Pancreas (tissue), 10 donors: Measurements from ENCODE around the gene FFAR1. TPM values are rescaled to one million over a fixed set of nuclear protein-coding genes. Genes with fewer than 3 reads are reported as not detected.

Source experiments
- ATAC-seq, 4 donors: fragments of 200-7000 bp; cut with Tn5 transposase; one replicate each; pipeline versions ENCODE4 v1.8.0 to v1.9.1; 2020; ENCODE audit warnings: mild to moderate bottlenecking in 4 of 4, moderate library complexity in 4 of 4
- DNase-seq, 6 donors: peaks; one replicate each; pipeline ENCODE4 v3.0.0-alpha.2; 2020
- FAIRE-seq: peaks from 2 replicates; lab custom pipeline; 2012; peaks lifted over from hg19 to GRCh38; lab: Jason Lieb, UNC
- H3K27ac ChIP-seq, 4 donors: fragments of 200-600 bp; sonication (generic); 1 replicate in 3 of 4; 2 replicates in 1 of 4; pipeline versions ENCODE4 v1.5.0 to v1.8.0; 2020
- H3K27me3 ChIP-seq, 4 donors: fragments of 200-600 bp; one replicate each; pipeline ENCODE4 v1.8.0; 2021
- H3K36me3 ChIP-seq, 3 donors: fragments of 200-600 bp; sonication (generic) in 1 of 3; one replicate each; pipeline versions ENCODE4 v1.5.0 to v1.8.0; 2020 to 2021
- H3K4me1 ChIP-seq, 3 donors: fragments of 200-600 bp; one replicate each; pipeline ENCODE4 v1.8.0; 2021
- H3K4me3 ChIP-seq, 4 donors: fragments of 200-600 bp; sonication (generic) in 2 of 4; one replicate each; pipeline versions ENCODE4 v1.5.0 to v1.8.0; 2020 to 2021
- H3K9me3 ChIP-seq, 4 donors: fragments of 200-600 bp; one replicate each; pipeline ENCODE4 v1.8.0; 2021
- WGBS, 2 donors: extraction: QIAGEN DNeasy Blood & Tissue Kit; methylation state at CpG; one replicate each; pipeline ENCODE4 v1.1.7; 2013; 5-methylcytosine and 5-hydroxymethylcytosine counted together
- intact Hi-C, 3 donors: fragments of 100-400 bp; cut with DNase I; formaldehyde crosslinking; loops; one replicate each; pipeline versions ENCODE4 v1.11.1 to v1.14.2; 2022
- microRNA-seq, 2 donors: library from miRNA; unstranded; fragments of <30 nt; microRNA quantifications; one replicate each; pipeline versions ENCODE4 to v1.1.0, GENCODE V29; 2019 to 2020
- polyA plus RNA-seq, 2 donors: library from polyadenylated mRNA; stranded (reverse); fragments of 200-250 nt; gene quantifications; one replicate each; pipeline ENCODE4 v1.2.3, GENCODE V29; 2013
- total RNA-seq, 6 donors: library from RNA; stranded (reverse); fragmentation: NEBNext Ultra II Directional in 4 of 6; extraction: Animal tissue kit (Norgen Biotek cat#: 25700) in 4 of 6; gene quantifications; one replicate each; pipeline versions ENCODE4 v1.2.1 to v1.2.4, GENCODE V29; 2021 to 2023
- TF ChIP-seq, protein P1 (sequence below), 4 donors: fragments of 200-600 bp; sonication (generic) in 3 of 4; IDR thresholded peaks; one replicate each; pipeline versions ENCODE4 v1.5.0 to v1.8.0; 2021; ENCODE audit warnings: antibody characterized with exemption in 4 of 4
- donor health status: healthy with polysubstance abuse.
- donor health status: DM: no; HTN: no; CAD: no; lungs with moderate emphysema.
- donor health status: DM: no; HTN: no; CAD: no.
- donor health status: control.
- donor health status: control.
- donor health status: Bipolar disorder and iron deficiency.
- donor health status: DM: yes; HTN: yes; CAD: no.
- donor health status: DM: no; HTN: no; CAD: no.
- donor health status: DM: no; HTN: no; CAD: no.
- donor health status: DM: yes; HTN: yes; CAD: no.

FFAR1 gene
- total and polyA plus RNA-seq, 8 donors, result 0.60 to 30.1 (median 2.6) TPM

- Histone ChIP-seq H3K27ac (peak overlapping the region; percentile 20 to 54 (median 26)), H3K36me3 (no peaks in the 10 kb centered on the region), H3K4me1 (peaks cover 0 to 8% (median 0%) of the 10 kb centered on the region in 3 donors), H3K4me3 (no peak overlapping the region), H3K27me3 (no peaks in the 10 kb centered on the region), H3K9me3 (no peaks in the 10 kb centered on the region)
- 84 to 87% methylated on average over 14 of the region's 14 CpGs for WGBS, 2 donors
- DNase-seq (no peak), FAIRE-seq (no peak), ATAC-seq (peak in 1 of 4 donors; percentile 7)
- intact Hi-C loops, result no loop called here
- TF ChIP-seq, protein P1, sequence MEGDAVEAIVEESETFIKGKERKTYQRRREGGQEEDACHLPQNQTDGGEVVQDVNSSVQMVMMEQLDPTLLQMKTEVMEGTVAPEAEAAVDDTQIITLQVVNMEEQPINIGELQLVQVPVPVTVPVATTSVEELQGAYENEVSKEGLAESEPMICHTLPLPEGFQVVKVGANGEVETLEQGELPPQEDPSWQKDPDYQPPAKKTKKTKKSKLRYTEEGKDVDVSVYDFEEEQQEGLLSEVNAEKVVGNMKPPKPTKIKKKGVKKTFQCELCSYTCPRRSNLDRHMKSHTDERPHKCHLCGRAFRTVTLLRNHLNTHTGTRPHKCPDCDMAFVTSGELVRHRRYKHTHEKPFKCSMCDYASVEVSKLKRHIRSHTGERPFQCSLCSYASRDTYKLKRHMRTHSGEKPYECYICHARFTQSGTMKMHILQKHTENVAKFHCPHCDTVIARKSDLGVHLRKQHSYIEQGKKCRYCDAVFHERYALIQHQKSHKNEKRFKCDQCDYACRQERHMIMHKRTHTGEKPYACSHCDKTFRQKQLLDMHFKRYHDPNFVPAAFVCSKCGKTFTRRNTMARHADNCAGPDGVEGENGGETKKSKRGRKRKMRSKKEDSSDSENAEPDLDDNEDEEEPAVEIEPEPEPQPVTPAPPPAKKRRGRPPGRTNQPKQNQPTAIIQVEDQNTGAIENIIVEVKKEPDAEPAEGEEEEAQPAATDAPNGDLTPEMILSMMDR (IDR thresholded peaks at IDR 0.05), result no peak
Observed at GRCh38 chr19:35396240-35396885, 48.7 kb downstream of the FFAR1 start.

GRCh38 chr19:35397064-35397463 lies 49.4 kb downstream of the FFAR1 start:
- TF ChIP-seq, protein P1 (IDR thresholded peaks at IDR 0.05), result no peak
- DNase-seq (no peak), FAIRE-seq (no peak), ATAC-seq (no peak)
- Histone ChIP-seq H3K9me3 (no peaks in the 10 kb centered on the region), H3K27ac (no peak overlapping the region), H3K4me3 (no peak overlapping the region), H3K27me3 (no peaks in the 10 kb centered on the region), H3K4me1 (peaks cover 0 to 8% (median 0%) of the 10 kb centered on the region in 3 donors), H3K36me3 (no peaks in the 10 kb centered on the region)
- intact Hi-C loops, result no loop called here
- 54 to 63% methylated on average over 6 of the region's 6 CpGs for WGBS, 2 donors

Small RNA genes lying within 50 kb of the gene (microRNA-seq; reads per million reads assigned to microRNA genes)
- gene MIR5196, result 0 reads per million in 2 donors

Other genes with a start within 250 kb of the FFAR1 start
- gene FXYD3, start 232.1 kb upstream of the FFAR1 start, total RNA-seq, result 10 to 100 TPM; 12.2 to 33.4 (median 16.7) TPM
- gene FXYD3, start 232.1 kb upstream of the FFAR1 start, polyA plus RNA-seq, result 10 to 100 TPM; 33.9 to 59.1 TPM
- gene LGI4, start 212.8 kb upstream of the FFAR1 start, total RNA-seq, result 1 to 10 TPM in 5 of 6 donors, under 1 TPM in 1; 0.38 to 2.5 (median 1.7) TPM
- 10 to 100 TPM in 1 of 2 donors, 1 to 10 TPM in 1; 8.0 to 17.9 TPM for gene LGI4, start 212.8 kb upstream of the FFAR1 start, polyA plus RNA-seq
- gene FXYD1, start 209.1 kb upstream of the FFAR1 start, total RNA-seq, result 1 to 10 TPM; 2.8 to 6.8 (median 4.6) TPM
- gene FXYD1, start 209.1 kb upstream of the FFAR1 start, polyA plus RNA-seq, result 10 to 100 TPM in 1 of 2 donors, 1 to 10 TPM in 1; 9.3 to 16.1 TPM
- under 1 TPM in 1 of 6 donors, not detected in 5; 0.23 TPM for gene FXYD7, start 204.6 kb upstream of the FFAR1 start, total RNA-seq
- gene FXYD7, start 204.6 kb upstream of the FFAR1 start, polyA plus RNA-seq, result under 1 TPM in 1 of 2 donors, not detected in 1; 0.61 TPM
- 10 to 100 TPM in 3 of 6 donors, 1 to 10 TPM in 3; 2.6 to 34.1 (median 9.2) TPM for gene FXYD5, start 193.2 kb upstream of the FFAR1 start, total RNA-seq
- gene FXYD5, start 193.2 kb upstream of the FFAR1 start, polyA plus RNA-seq, result 100 to 1,000 TPM in 1 of 2 donors, 10 to 100 TPM in 1; 31.9 to 101 TPM
- not detected for gene FAM187B, start 119.2 kb upstream of the FFAR1 start, total RNA-seq
- gene FAM187B, start 119.2 kb upstream of the FFAR1 start, polyA plus RNA-seq, result not detected
- 100 to 1,000 TPM in 1 of 6 donors, 10 to 100 TPM in 5; 51.6 to 103 (median 67.0) TPM for gene LSR, start 98.9 kb upstream of the FFAR1 start, total RNA-seq
- gene LSR, start 98.9 kb upstream of the FFAR1 start, polyA plus RNA-seq, result 10 to 100 TPM; 46.1 to 67.5 TPM
- gene USF2, start 78.9 kb upstream of the FFAR1 start, total RNA-seq, result 10 to 100 TPM; 46.4 to 84.9 (median 59.8) TPM
- gene USF2, start 78.9 kb upstream of the FFAR1 start, polyA plus RNA-seq, result 100 to 1,000 TPM; 106 to 112 TPM
- gene HAMP, start 65.4 kb upstream of the FFAR1 start, total RNA-seq, result 10 to 100 TPM in 1 of 6 donors, 1 to 10 TPM in 4, under 1 TPM in 1; 0.69 to 10.2 (median 2.2) TPM
- gene HAMP, start 65.4 kb upstream of the FFAR1 start, polyA plus RNA-seq, result 100 to 1,000 TPM in 1 of 2 donors, 10 to 100 TPM in 1; 24.5 to 138 TPM
- gene MAG, start 55.7 kb upstream of the FFAR1 start, total RNA-seq, result under 1 TPM in 1 of 6 donors, not detected in 5; 0.17 TPM
- gene MAG, start 55.7 kb upstream of the FFAR1 start, polyA plus RNA-seq, result under 1 TPM in 1 of 2 donors, not detected in 1; 0.47 TPM
- 1 to 10 TPM in 2 of 6 donors, under 1 TPM in 4; 0.32 to 2.1 (median 0.94) TPM for gene CD22, start 18.7 kb upstream of the FFAR1 start, total RNA-seq
- under 1 TPM; 0.38 to 0.49 TPM for gene CD22, start 18.7 kb upstream of the FFAR1 start, polyA plus RNA-seq
- gene FFAR3, start 10.6 kb downstream of the FFAR1 start, total RNA-seq, result under 1 TPM in 5 of 6 donors, not detected in 1; 0.09 to 0.37 (median 0.26) TPM
- gene FFAR3, start 10.6 kb downstream of the FFAR1 start, polyA plus RNA-seq, result 1 to 10 TPM; 1.5 to 2.7 TPM
- under 1 TPM in 2 of 6 donors, not detected in 4; 0.12 to 0.16 TPM for gene GPR42, start 23.2 kb downstream of the FFAR1 start, total RNA-seq
- gene GPR42, start 23.2 kb downstream of the FFAR1 start, polyA plus RNA-seq, result under 1 TPM in 1 of 2 donors, not detected in 1; 0.52 TPM
- under 1 TPM in 4 of 6 donors, not detected in 2; 0.20 to 0.95 (median 0.35) TPM for gene FFAR2, start 100.4 kb downstream of the FFAR1 start, total RNA-seq
- 1 to 10 TPM in 1 of 2 donors, under 1 TPM in 1; 0.30 to 2.5 TPM for gene FFAR2, start 100.4 kb downstream of the FFAR1 start, polyA plus RNA-seq
- 1 to 10 TPM in 1 of 6 donors, under 1 TPM in 1, not detected in 4; 0.35 to 1.1 TPM for gene KRTDAP, start 142.6 kb downstream of the FFAR1 start, total RNA-seq
- 1 to 10 TPM; 1.4 to 2.0 TPM for gene KRTDAP, start 142.6 kb downstream of the FFAR1 start, polyA plus RNA-seq
- gene DMKN, start 165.7 kb downstream of the FFAR1 start, total RNA-seq, result 10 to 100 TPM; 48.5 to 86.7 (median 60.0) TPM
- 100 to 1,000 TPM; 133 to 197 TPM for gene DMKN, start 165.7 kb downstream of the FFAR1 start, polyA plus RNA-seq
- gene SBSN, start 180.4 kb downstream of the FFAR1 start, total RNA-seq, result not detected
- under 1 TPM; 0.15 to 0.16 TPM for gene SBSN, start 180.4 kb downstream of the FFAR1 start, polyA plus RNA-seq
- gene GAPDHS, start 185.6 kb downstream of the FFAR1 start, total RNA-seq, result not detected
- not detected for gene GAPDHS, start 185.6 kb downstream of the FFAR1 start, polyA plus RNA-seq
- 10 to 100 TPM; 44.3 to 63.9 (median 51.5) TPM for gene TMEM147, start 197.7 kb downstream of the FFAR1 start, total RNA-seq
- 10 to 100 TPM; 70.2 to 91.1 TPM for gene TMEM147, start 197.7 kb downstream of the FFAR1 start, polyA plus RNA-seq
- gene ATP4A, start 215.8 kb downstream of the FFAR1 start, total RNA-seq, result 1 to 10 TPM in 4 of 6 donors, under 1 TPM in 2; 0.28 to 3.0 (median 2.0) TPM
- 10 to 100 TPM in 1 of 2 donors, 1 to 10 TPM in 1; 6.0 to 10.8 TPM for gene ATP4A, start 215.8 kb downstream of the FFAR1 start, polyA plus RNA-seq
- gene PMIS2, start 238.3 kb downstream of the FFAR1 start, total RNA-seq, result not detected
- gene PMIS2, start 238.3 kb downstream of the FFAR1 start, polyA plus RNA-seq, result not detected